Stimulated activated CD8-positive, alpha-beta memory T cell treated with anti-CD3 and anti-CD28 coated beads, Interleukin-2, amount 100 ng/mL, for 48 hours (primary cell): ENCODE results near the gene MCIDAS.

Experiments used
- DNase-seq, 2 donors: peaks; one replicate each; pipeline ENCODE4 v3.0.0-alpha.2; 2020; ENCODE audit warnings: low read depth in 2 of 2

The MCIDAS gene

GRCh38 chr5:55226934-55227663 lies at the start of gene MCIDAS:
Gene MCIDAS (minus strand): TSS chr5:55227315. CDS start chr5:55227138, 177 bp downstream.
- peak; percentile 60 to 66 for DNase-seq

DNA sequence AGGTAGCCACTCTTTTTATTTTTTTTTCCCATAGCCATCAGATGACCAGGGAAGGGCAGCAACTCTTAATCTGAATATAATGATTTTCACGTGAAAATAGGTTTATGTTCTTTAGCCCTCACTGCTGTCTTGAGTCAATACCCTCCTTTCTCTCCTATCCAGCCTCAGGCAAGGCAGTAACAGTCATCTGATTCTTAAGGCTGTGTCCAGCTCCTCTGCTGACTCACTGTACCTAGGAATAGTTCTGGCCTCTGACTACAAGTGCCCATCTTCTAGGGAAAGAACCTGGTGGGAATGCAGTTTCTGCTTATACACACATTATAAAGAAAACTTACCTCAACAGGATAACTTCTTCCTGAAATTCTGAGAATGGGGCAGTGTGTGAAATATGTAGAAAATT lies 49.7 kb upstream of the MCIDAS start:
- DNase-seq = no peak

DNA sequence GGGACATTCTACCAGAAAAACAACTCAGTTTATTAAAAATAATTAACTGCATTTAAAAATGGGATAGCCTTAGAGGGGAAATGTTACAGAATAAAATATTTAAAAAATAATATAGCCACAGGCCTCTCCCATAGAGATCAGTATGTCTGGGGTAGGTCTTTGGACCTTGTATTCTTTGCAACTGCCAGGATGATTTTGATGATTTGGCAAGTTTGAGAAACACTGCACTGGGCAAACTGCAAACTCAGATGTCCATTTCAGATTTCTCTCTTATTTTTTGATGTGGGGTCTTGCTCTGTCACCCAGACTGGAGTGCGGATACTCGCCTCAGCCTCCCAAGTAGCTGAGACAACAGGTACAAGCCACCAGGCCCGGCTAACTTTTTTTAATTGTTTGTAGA lies 31.2 kb upstream of the MCIDAS start:
- DNase-seq = no peak

DNA sequence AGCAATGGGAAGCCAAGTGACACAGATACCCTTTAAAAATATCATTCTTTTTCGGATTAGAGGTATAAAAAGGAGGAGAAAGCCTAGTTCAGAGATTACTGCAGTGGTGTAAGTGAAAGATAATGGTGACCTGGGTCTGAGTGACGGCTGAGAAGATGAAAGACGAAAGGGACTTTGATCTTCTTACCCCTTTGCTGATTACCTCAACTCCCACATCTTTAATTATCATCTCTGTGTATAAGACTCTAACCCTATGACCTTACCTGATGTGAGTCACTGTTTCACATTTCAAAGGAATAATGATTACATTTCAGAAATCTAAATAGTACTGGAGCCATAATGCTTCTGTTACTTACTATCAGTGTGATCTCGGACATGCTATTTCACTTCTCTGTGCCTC lies 27.7 kb upstream of the MCIDAS start:
- DNase-seq = no peak

GRCh38 chr5:55250064-55250463 lies 22.9 kb upstream of the MCIDAS start:
- DNase-seq = no peak

DNA sequence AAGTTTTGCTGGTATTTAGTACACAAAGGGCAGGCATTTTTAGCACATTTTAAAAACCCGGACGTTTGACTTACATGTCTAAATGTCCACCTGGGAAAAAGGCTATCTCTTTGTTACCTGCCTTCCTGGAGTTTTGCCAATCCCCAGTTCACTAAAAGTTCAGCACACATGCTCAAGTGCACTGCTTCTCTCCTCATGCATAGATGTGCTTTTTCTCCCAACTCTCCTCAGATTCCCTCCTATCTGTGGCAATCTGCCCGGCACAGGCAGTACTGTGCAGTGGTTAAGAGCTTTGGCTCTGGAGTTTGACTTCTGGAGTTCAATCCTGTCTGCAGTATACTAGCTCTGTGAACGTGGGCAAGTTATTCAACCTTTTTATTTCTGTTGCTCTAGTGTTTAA lies 14.6 kb upstream of the MCIDAS start:
- no peak for DNase-seq

GRCh38 chr5:55236800-55237199 lies 9.7 kb upstream of the MCIDAS start:
- DNase-seq = no peak

- DNase-seq = no peak
Observed at GRCh38 chr5:55234121-55234700, 7.1 kb upstream of the MCIDAS start.

- peak; percentile 45 to 47 for DNase-seq
Observed at GRCh38 chr5:55232985-55233928, 6.1 kb upstream of the MCIDAS start, which contains the start of gene CCNO. Gene CCNO (minus strand): TSS chr5:55233608. CDS start chr5:55233523, 85 bp downstream.

DNA sequence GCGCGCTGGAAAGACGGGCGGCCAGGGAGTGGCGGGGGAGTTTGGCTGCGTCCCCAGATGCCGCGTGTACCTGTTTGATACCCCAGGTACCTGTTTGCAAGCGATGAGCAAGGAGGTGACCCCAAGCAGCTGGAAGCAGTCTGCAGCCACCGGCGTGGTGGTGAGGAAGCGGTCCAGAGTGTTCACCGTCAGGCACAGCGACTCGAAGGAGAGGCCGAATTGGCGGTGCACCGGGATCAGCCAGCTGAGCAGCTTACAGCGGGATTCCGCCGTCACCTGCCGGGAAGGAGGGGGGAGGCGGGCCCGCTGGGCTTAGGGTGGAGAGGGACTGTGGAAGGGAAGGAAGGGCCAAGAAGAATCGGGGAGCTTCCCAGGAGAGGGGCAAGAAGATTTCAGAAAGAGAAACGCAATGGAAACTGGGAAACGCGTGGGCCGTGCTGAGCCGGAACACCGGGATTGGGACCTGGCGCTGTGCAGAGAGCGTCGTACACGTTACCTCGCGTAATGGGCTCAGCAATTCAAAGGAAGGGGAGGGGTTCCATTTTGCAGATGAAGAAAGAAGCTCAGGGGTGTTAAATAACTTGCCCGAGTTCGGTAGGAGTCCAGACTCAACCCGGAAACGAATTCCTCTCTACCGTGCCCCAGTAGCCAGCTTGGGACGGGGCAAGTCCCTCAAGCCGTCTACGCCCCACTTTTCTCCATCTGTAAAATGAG lies 5.3 kb upstream of the MCIDAS start:
- DNase-seq = no peak

GRCh38 chr5:55231919-55232270 lies 4.8 kb upstream of the MCIDAS start:
- DNase-seq = no peak

DNA sequence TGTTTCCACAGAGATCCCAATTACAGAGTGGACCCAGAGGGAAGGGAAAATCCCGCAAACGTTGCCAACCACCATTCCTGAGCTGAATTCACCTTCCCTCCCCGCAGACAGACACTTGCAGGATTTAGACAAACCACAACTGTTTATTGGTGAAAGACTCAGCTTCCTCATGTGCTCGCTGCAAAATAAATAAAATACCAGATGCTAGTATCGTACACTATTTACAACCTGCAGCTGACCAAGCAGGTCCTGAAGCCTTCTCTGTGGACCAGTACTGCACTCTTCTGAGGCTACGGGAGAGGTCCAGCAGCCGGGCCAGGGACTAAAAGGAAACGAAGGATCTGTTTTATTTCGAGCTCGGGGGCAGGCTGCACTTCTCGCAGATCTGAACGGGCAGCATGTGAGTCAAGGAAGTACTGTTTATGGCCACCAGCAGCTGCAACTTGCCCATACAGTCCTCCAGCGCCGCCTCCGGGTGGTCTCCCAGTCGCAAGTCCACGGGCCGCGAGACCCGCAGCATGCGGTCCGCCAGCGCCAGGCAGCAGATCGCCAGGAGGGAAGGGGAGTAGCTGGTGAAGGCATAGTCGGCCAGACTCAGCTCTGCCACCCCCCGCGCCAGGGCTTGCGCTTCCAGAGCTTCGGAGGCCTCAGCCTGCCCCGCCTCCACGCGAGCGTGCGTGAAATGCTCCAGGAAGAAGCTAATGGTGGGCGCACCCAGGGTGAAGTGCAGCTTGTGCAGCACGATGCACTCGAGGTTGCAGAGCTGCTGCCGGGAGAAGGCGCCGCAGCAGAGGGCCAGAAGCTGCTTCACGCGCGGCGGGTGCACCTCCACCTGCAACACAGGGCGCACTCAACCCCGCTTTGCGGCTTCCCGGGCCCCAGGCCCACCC lies 4.2 kb upstream of the MCIDAS start:
- DNase-seq = no peak

- no peak for DNase-seq
Observed at GRCh38 chr5:55230086-55230629, 3.0 kb upstream of the MCIDAS start.

DNA sequence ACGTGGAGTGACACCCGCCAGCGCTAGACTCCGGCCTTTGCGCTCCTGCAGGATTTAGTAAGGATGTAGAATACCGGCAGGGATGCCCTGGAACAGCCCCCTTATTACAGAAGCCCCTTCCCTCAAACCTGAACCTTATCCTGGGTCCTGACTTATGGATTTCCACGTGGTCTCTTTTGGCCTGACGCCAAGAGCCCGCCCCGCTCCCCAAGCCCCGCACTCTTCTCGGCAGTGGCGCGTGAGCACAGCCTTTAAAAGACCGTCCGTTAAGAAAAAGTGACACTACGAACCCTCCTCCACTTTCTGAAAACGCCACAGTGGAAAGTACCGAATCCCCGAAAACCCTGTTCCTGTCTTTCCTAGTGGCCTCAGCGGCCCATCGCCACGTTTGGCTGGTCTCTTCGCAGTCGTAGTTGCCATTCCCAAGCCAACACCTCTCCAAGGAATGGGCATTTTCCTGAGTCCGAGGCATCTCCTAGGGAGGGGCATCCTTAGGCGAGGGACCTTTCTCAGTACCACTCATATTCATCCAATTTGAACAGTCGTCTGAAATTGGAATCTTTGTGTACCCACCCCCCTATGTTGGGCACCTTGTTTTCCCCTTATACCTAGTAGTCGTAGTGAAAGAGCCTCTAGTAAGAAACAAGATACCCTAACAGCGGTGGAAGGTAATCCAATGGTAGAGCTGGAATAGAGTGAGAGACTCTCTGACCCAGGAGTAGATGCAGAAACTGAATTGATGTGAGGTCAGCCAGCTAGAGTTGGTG lies 732 bp upstream of the MCIDAS start:
- no peak for DNase-seq

GRCh38 chr5:55226027-55226933 lies 835 bp downstream of the MCIDAS start:
- peak; percentile 68 to 72 for DNase-seq

GRCh38 chr5:55225346-55225745 lies 1.8 kb downstream of the MCIDAS start:
- no peak for DNase-seq

GRCh38 chr5:55223812-55224240 lies 3.3 kb downstream of the MCIDAS start:
- DNase-seq = no peak

GRCh38 chr5:55222985-55223811 lies 3.9 kb downstream of the MCIDAS start:
- DNase-seq = no peak
